Osteocyte (in vitro differentiated cells): ENCODE measurements around the gene CTNNA2. TPM values are rescaled to one million over a fixed set of nuclear protein-coding genes. Genes with fewer than 3 reads are reported as not detected.

Experiments used
- DNase-seq: peaks from one replicate; pipeline ENCODE4 v3.0.0; 2021; ENCODE audit warnings: mixed read lengths; ENCODE audit not compliant: unreplicated experiment; ENCODE audit errors: extremely low spot score
- H3K27ac Mint-ChIP-seq: one replicate; pipeline ENCODE4 v1.8.0; 2021; ENCODE audit warnings: mild to moderate bottlenecking, mixed read lengths; ENCODE audit not compliant: unreplicated experiment
- H3K27me3 Mint-ChIP-seq: one replicate; pipeline ENCODE4 v1.8.0; 2021; ENCODE audit warnings: mixed read lengths; ENCODE audit not compliant: unreplicated experiment
- H3K36me3 Mint-ChIP-seq: one replicate; pipeline ENCODE4 v1.8.0; 2021; ENCODE audit warnings: mixed read lengths; ENCODE audit not compliant: unreplicated experiment
- H3K4me1 Mint-ChIP-seq: one replicate; pipeline ENCODE4 v1.8.0; 2021; ENCODE audit warnings: mixed read lengths; ENCODE audit not compliant: unreplicated experiment
- H3K4me3 Mint-ChIP-seq: one replicate; pipeline ENCODE4 v1.8.0; 2021; ENCODE audit warnings: mild to moderate bottlenecking, moderate library complexity, mixed read lengths; ENCODE audit not compliant: unreplicated experiment
- H3K9me3 Mint-ChIP-seq: one replicate; pipeline ENCODE4 v1.8.0; 2021; ENCODE audit warnings: mixed read lengths; ENCODE audit not compliant: unreplicated experiment
- CTCF ChIP-seq: fragments of 200-600 bp; sonication (generic); IDR thresholded peaks from 2 replicates; pipeline ENCODE4 v1.5.0; 2021; ENCODE audit warnings: antibody characterized with exemption, mild to moderate bottlenecking, moderate library complexity
- total RNA-seq: library from RNA; stranded (reverse); gene quantifications from 2 replicates; pipeline ENCODE4 v1.2.1, GENCODE V29; 2021

CTNNA2 gene
- total RNA-seq, 1 donor from 2014 or later, result not detected

DNA sequence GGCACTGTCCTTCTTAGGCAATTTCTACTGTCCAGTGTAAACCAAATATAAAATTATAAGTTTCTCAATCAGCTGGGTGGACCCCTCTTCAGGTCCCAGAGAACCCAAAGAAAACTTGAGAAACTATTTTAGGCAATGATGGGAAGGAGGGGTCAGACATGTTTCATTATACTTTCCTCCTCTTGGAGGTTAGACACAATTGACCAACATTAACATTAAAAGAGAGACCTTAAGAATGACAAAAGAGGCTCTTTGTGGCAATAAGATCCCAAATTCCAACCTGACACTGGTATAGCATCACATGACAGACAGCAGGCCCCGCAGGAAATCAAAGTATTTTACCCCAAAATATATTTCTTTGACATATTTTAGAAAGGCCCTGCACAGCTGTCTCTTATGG lies 718.6 kb downstream of the CTNNA2 start:
- H3K36me3 Mint-ChIP-seq, result no peaks in the 10 kb centered on the region
- no peaks in the 10 kb centered on the region for H3K27me3 Mint-ChIP-seq
- peaks cover 42% of the 10 kb centered on the region for H3K9me3 Mint-ChIP-seq
- no peak overlapping the region for H3K27ac Mint-ChIP-seq
- no peak for TF ChIP-seq CTCF
- no peak overlapping the region for H3K4me3 Mint-ChIP-seq
- H3K4me1 Mint-ChIP-seq, result no peaks in the 10 kb centered on the region
- no peak for DNase-seq

- Mint-ChIP-seq H3K4me3 (no peak overlapping the region), H3K4me1 (no peaks in the 10 kb centered on the region), H3K9me3 (peaks cover 40% of the 10 kb centered on the region), H3K36me3 (no peaks in the 10 kb centered on the region), H3K27ac (no peak overlapping the region), H3K27me3 (no peaks in the 10 kb centered on the region)
- no peak for DNase-seq
- no peak for TF ChIP-seq CTCF
Measured at GRCh38 chr2:80233333-80233732, 720.5 kb downstream of the CTNNA2 start.

GRCh38 chr2:80238692-80239469 lies 726.0 kb downstream of the CTNNA2 start:
- Mint-ChIP-seq H3K27me3 (no peaks in the 10 kb centered on the region), H3K9me3 (peaks cover 24% of the 10 kb centered on the region), H3K4me1 (no peaks in the 10 kb centered on the region), H3K4me3 (no peak overlapping the region), H3K36me3 (no peaks in the 10 kb centered on the region), H3K27ac (no peak overlapping the region)
- DNase-seq, result no peak
- TF ChIP-seq CTCF, result peak; percentile 30

DNA sequence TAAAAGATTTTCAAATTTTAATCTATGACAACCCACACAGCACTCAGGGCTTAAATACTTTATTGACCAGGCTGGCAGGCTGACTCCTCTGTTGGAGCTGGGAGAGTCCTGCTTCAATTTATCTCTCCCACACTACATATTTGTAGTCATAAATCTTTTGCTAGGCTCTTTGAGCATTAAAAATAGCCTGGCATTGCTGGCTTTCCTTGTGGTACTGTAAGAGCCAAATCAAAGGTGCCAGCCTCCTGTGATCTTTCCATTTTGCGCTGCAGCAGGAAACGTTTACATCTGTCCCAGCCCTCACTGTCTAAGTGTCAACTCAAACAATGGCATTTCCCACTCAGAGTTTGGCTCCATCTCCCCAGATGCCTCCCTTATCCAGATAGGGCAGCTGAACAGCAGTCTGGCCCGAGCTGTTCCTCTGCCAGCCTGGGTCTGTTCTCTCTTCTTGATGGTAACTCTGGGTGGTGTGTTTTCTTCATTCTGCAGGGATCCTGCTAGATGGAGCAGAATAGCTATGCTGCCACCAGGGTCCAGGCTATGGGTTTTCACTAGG lies 729.6 kb downstream of the CTNNA2 start:
- Mint-ChIP-seq H3K9me3 (peaks cover 15% of the 10 kb centered on the region), H3K36me3 (no peaks in the 10 kb centered on the region), H3K4me1 (no peaks in the 10 kb centered on the region), H3K27me3 (no peaks in the 10 kb centered on the region), H3K4me3 (no peak overlapping the region), H3K27ac (no peak overlapping the region)
- DNase-seq, result no peak
- no peak for TF ChIP-seq CTCF

DNA sequence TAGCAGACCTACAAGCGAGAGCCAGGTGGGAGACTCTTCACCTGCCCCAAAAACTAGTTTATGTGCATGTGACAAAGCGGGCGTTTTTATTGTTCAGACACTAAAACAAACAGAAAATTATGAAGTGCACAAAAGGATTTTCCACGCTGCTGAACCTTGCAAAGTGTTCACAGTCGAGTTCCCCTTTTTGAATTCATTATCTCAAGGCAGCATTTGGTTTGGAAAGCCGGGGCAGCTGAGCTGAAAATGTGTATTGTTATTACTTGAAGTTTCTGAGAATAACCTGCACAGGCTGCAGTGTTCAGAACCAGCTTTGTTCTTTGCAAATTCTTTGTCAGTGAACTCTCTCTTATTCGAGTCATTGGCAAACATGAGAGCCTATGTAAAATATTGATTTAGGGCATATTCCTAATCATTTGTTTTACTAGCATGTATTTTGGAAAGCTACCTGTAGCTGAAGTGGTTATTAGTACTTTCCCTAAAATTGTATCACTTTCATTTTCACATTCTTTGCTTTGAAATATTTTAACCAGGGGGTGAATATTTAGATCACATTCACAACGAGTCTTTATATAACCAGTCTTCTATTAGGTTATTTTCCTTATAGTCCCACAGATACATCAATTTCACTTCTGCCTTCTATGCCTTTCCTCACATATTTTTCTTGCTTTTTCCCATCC lies 732.2 kb downstream of the CTNNA2 start:
- no peaks in the 10 kb centered on the region for H3K36me3 Mint-ChIP-seq
- H3K4me3 Mint-ChIP-seq, result no peak overlapping the region
- DNase-seq, result no peak
- no peak for TF ChIP-seq CTCF
- H3K4me1 Mint-ChIP-seq, result no peaks in the 10 kb centered on the region
- H3K27ac Mint-ChIP-seq, result no peak overlapping the region
- H3K27me3 Mint-ChIP-seq, result no peaks in the 10 kb centered on the region
- peaks cover 3% of the 10 kb centered on the region for H3K9me3 Mint-ChIP-seq
